ENCODE data around the gene LENEP.

The LENEP gene

GRCh38 chr1:154960446-154961136 is 32.8 kb upstream of the LENEP start:
- no peak for DNase-seq (ENCODE audit: low spot score)

DNA sequence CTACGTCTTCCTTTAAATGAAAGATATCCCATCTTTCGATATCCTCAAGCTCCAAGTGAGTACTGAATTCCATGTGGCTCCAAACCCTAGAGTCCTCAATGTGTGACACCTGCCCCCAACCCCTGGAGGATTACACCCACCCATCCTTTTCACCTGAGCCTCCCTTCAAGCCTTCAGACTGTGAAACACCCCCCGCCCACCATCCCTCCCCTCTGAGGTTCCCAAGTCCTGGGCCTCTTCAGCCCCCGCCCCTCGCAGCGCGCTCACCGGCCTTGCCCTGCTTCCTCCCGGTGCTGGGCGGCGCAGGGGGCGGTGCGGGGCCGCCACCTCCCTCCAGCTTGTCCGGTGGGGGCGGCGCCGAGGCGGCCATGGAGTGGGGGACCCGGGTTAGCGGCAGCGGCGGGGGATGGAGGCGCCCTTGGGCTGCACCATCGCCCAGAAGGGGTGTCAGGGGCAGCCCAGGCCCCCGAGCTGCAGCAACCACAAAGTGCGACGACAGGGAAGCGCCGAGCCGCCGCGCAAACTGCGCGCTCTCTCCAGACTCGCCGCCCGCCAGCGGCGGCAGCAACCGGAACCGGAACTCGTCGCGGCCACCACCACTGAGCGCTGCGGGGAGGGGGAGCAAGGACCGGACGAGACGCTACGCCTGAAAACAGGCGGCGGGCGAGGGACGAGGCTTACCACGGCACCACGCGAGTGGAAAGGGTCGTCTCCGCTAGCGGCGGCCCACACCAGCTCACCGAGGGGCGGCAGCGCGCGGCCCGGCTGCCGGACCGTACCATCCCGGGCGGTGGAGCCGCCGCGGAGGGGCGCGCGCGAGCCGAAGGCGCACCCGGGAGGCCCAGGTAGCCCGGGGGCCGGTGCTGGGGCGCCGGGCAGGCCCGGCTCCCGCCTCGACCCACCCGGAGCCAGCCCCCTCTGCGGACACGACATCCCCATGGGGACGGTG is 31.9 kb upstream of the LENEP start, which contains the start of gene PYGO2:
Gene PYGO2, minus strand, starts transcription at position 576 of the 949 bp plus-strand sequence. Its CDS starts 206 bp downstream, at position 370.
- peak; percentile 87 for DNase-seq (ENCODE audit: low spot score)

- DNase-seq (ENCODE audit: low spot score), result no peak
Observed at GRCh38 chr1:154962156-154962749, 31.1 kb upstream of the LENEP start.

GRCh38 chr1:154962795-154963330 is 30.5 kb upstream of the LENEP start:
- DNase-seq (ENCODE audit: low spot score), result no peak

- DNase-seq (ENCODE audit: low spot score), result no peak
Observed at GRCh38 chr1:154963643-154964042, 29.7 kb upstream of the LENEP start.

- no peak for DNase-seq (ENCODE audit: low spot score)
Observed at GRCh38 chr1:154964359-154964758, 29.0 kb upstream of the LENEP start.

- no peak for DNase-seq (ENCODE audit: low spot score)
Observed at GRCh38 chr1:154966111-154966510, 27.3 kb upstream of the LENEP start.

- DNase-seq (ENCODE audit: low spot score), result no peak
Observed at GRCh38 chr1:154967331-154967950, 25.9 kb upstream of the LENEP start.

- DNase-seq (ENCODE audit: low spot score), result no peak
Observed at GRCh38 chr1:154968731-154969130, 24.7 kb upstream of the LENEP start.

GRCh38 chr1:154969246-154969645 is 24.1 kb upstream of the LENEP start:
- no peak for DNase-seq (ENCODE audit: low spot score)

DNA sequence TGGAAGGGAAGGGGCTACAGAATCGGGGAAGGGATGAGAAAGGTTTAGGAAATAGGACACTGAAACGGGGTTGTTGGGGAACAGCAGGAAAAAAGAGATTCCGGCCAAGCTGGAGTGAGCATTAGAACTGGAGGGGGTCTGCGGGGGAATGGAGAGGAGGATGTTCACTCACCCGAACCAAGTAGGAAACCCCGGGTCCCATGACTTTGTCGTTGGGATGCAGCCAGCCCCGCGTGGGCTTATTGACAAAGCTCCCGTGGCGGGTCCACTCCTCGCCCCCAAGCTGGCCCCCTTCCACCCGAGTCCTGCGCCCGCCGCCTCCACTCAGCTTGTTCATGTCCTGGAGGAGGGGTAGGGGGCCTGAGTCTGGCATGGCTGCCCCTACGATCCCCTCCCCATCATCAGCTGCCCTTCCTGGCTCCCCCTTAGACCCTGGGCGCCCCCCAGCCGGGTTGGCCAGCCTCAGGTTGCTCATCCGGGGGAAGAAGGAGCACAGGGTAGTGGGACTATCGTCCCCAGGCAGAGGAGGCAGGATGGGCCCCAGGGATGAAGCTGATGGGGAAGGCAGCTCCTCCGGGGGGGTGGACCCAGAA is 23.4 kb upstream of the LENEP start:
- DNase-seq (ENCODE audit: low spot score), result no peak

- DNase-seq (ENCODE audit: low spot score), result peak; percentile 94
Observed at GRCh38 chr1:154970631-154971340, 22.6 kb upstream of the LENEP start, which contains the start of gene SHC1. Gene SHC1 (minus strand): TSS chr1:154970747. CDS start chr1:154970526, 221 bp downstream.

DNA sequence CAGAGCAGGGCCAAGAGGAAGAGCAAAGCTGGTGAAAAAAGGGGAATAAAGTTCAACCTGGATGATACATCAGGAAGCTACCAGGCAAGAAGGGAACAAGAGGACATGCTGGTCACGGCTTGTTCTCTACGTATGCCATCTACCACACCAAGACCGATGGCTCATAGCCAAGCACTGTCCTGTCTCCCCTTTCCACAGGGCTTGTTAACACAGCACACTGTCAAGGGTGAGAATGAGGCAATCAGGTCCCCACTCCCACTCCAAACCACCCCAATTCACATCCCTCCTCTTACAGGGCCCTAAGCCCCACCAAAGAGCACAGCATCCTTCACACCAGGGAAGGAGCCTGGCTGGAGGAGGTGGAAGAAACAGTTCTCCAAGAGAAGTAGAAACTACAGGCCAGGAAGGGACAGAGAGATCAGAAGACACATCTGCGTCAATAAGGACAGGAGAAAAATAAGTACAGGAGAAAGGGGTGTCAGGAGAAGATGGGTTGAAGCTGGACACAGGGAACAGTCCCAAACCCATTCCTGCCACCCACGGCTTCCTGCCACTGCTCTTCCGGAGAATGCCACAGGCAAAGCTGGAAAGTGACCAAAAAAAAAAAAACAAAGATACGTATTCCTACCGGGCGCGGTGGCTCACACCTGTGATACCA is 21.9 kb upstream of the LENEP start:
- DNase-seq (ENCODE audit: low spot score), result no peak

DNA sequence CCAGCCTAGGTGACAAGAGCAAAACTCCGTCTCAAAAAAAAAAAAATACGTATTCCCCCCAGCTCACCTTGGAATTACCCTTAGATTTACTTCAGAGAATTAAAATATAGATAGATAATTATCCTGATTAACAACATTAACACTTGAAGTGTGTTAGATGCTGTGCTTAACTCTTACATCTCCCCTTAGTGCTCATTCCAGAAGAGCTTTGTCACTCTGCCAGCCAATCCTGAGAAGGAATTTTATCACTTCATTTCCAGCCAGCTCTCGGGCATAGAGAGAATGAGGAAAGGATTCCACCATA is 21.2 kb upstream of the LENEP start:
- DNase-seq (ENCODE audit: low spot score), result no peak

DNA sequence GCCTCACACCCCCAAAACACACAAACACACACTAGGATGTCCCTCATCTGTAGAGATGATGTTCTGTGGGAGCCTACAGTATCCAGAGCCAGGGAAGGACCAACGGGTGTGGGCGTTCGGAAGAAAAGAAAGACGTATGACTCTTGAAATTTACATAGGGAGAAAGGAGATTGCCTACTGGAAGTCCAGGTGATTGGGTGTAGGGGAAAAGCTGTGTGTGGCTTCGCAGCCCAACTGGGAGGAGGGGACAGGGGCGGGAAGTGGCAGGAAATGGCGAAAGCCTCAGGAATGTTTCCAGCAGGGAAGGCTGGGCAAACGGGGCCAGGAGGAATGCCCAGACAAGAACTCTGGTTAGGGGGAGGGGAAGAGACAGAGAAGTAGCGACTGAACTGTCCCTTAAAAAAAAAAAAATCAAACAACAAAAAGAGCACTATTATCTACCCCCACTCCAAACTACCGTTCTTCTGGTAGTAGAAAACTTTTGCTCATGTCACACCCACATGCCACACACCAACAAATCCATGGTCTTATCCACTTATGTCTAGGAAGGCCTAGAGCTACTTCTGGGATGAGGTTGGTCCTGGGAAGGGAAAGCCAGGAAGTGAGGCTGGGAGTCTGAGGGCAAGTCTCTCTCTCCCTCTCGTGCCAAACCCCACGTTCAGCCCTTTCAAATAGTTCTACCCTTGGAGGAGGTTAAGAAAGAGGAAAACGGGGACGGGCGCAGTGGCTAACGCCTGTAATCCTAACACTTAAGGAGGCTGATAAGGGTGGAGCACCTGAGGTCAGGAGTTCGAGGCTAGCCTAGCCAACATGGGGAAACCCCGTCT is 20.7 kb upstream of the LENEP start:
- peak; percentile 83 for DNase-seq (ENCODE audit: low spot score)

DNA sequence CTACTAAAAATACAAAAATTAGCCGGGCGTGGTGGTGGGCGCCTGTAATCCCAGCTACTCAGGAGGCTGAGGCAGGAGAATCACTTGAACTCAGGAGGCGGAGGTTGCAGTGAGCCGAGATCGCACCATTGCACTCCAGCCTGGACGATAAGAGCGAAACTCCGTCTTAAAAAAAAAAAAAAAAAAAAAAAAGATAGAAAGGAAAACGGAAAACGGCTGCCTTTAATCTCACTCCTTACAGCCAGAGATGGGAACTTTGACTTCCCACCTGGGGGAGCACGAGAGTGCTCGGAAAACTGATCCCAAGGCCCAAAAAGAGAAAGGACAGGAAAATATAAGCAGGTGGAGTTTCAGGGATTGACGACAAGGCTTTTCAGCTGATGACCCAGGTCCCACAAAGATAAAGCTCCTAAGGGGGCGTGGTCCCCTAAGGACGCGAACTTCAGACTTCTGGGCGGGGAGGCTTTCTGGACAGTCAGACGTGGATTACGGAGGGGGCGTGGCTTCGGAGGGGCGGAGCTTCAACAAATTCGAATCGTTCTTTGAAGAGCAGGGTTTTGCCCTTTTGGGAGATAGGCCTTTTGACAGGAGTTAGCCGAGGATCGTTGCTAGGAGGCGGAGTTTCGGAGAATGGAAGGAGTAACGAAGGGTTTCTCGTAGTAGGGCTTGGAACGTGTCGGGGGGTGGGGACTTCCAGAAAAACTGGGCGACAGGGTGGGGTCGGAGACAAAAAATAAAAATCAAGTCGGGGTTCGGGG is 19.9 kb upstream of the LENEP start:
- peak; percentile 84 for DNase-seq (ENCODE audit: low spot score)

DNA sequence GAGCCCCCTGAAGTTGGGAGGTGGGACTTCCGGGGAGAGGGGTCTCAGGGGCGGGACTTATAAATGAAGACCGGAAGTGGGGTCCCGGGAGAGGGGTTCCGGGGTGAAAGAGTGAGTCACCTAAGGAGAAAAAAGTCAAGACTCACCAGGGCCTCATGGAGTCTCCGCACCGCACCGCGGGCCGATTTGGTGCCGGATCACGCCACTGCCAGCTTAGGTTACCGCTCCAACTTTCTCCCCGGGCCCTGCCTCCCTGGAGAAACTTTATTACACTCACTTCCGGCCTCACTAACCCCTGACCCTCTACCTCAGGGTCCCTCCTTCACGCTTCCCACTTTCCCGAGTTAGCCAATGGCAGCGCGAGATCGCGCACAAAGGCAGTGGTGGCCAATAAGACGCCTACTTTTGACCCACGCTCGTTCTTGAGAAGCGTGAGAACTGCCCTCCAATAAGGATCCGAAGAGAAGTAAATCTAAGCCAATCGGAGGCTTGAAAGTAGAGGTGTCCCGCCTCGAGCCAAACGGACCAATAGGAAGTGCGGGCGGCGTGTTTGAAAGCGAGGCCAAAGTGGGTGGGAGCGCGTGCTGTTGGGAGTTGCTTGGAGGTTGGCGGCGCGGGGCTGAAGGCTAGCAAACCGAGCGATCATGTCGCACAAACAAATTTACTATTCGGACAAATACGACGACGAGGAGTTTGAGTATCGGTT is 19.1 kb upstream of the LENEP start, which contains the start of gene CKS1B:
Gene CKS1B, plus strand, starts transcription at position 580 of the 706 bp plus-strand sequence. Its CDS starts 65 bp downstream, at position 645.
- DNase-seq (ENCODE audit: low spot score), result peak; percentile 91
